Cardiac muscle cell (in vitro differentiated cells and primary cell): ENCODE data around the gene RAB40A. TPM values are rescaled to one million over a fixed set of nuclear protein-coding genes. Genes with fewer than 3 reads are reported as not detected.

Source experiments
- DNase-seq, 2 donors: peaks; one replicate each; pipeline versions ENCODE4 v3.0.0 to v3.0.0-alpha.2; 2010 to 2017; ENCODE audit warnings: low read depth in 1 of 2, low spot score in 1 of 2
- H3K27ac ChIP-seq: fragments of 200-600 bp; sonication (generic); 2 replicates; pipeline ENCODE4 v1.5.1; 2016
- H3K27me3 ChIP-seq: fragments of 200-600 bp; sonication (generic); 2 replicates; pipeline ENCODE4 v1.6.0; 2016; ENCODE audit warnings: control low read depth
- H3K36me3 ChIP-seq: fragments of 200-600 bp; sonication (generic); 2 replicates; pipeline ENCODE4 v1.5.1; 2016; ENCODE audit warnings: control low read depth
- H3K4me1 ChIP-seq: fragments of 200-600 bp; sonication (generic); 2 replicates; pipeline ENCODE4 v1.8.1; 2017; ENCODE audit warnings: low read depth, mild to moderate bottlenecking, mixed run types
- H3K4me3 ChIP-seq: fragments of 200-600 bp; sonication (generic); 2 replicates; pipeline ENCODE4 v1.5.1; 2016; ENCODE audit warnings: mild to moderate bottlenecking
- H3K9me3 ChIP-seq: fragments of 200-600 bp; sonication (generic); 2 replicates; pipeline ENCODE4 v1.5.1; 2017; ENCODE audit warnings: low read depth, mild to moderate bottlenecking, control low read depth
- CTCF ChIP-seq: IDR thresholded peaks from 2 replicates; pipeline ENCODE4 v1.5.1; 2012; ENCODE audit warnings: low read depth, mild to moderate bottlenecking, low read length
- polyA plus RNA-seq: library from polyadenylated mRNA; unstranded; fragments of >200 nt; fragmentation: Nextera tagmentation; extraction: Ambion mirVana; gene quantifications from 2 replicates; pipeline ENCODE4 v1.2.1, GENCODE V29; 2016
- total RNA-seq: library from RNA; depleted of rRNA; stranded (reverse); fragments of >200 nt; gene quantifications from 2 replicates; pipeline ENCODE4 v1.2.3, GENCODE V29; 2016

The RAB40A gene
- total and polyA plus RNA-seq, 2 experiments from 2014 or later, result 2.4 to 2.9 TPM

- peak in 1 of 2 donors; percentile 84 for DNase-seq
- Histone ChIP-seq H3K4me3 (no peak overlapping the region), H3K36me3 (no peaks in the 10 kb centered on the region), H3K4me1 (no peaks in the 10 kb centered on the region), H3K27ac (no peak overlapping the region), H3K9me3 (no peaks in the 10 kb centered on the region), H3K27me3 (no peaks in the 10 kb centered on the region)
- TF ChIP-seq CTCF, result no peak
Observed at GRCh38 chrX:103536071-103536470, 16.8 kb upstream of the RAB40A start.

- TF ChIP-seq CTCF, result no peak
- Histone ChIP-seq H3K27me3 (no peaks in the 10 kb centered on the region), H3K36me3 (no peaks in the 10 kb centered on the region), H3K4me3 (no peak overlapping the region), H3K27ac (no peak overlapping the region), H3K4me1 (no peaks in the 10 kb centered on the region), H3K9me3 (no peaks in the 10 kb centered on the region)
- DNase-seq, result no peak
Observed at GRCh38 chrX:103535206-103535605, 15.9 kb upstream of the RAB40A start.

- Histone ChIP-seq H3K36me3 (no peaks in the 10 kb centered on the region), H3K4me3 (peak overlapping the region; percentile 27), H3K4me1 (no peaks in the 10 kb centered on the region), H3K9me3 (no peaks in the 10 kb centered on the region), H3K27ac (no peak overlapping the region), H3K27me3 (no peaks in the 10 kb centered on the region)
- peak; percentile 68 for TF ChIP-seq CTCF
- peak; percentile 81 to 84 for DNase-seq
Observed at GRCh38 chrX:103533511-103534216, 14.4 kb upstream of the RAB40A start.

GRCh38 chrX:103531002-103531401 lies 11.7 kb upstream of the RAB40A start:
- DNase-seq, result peak in 1 of 2 donors; percentile 82
- Histone ChIP-seq H3K9me3 (no peaks in the 10 kb centered on the region), H3K27me3 (no peaks in the 10 kb centered on the region), H3K4me3 (no peak overlapping the region), H3K4me1 (no peaks in the 10 kb centered on the region), H3K36me3 (no peaks in the 10 kb centered on the region), H3K27ac (no peak overlapping the region)
- no peak for TF ChIP-seq CTCF

- TF ChIP-seq CTCF, result no peak
- H3K27me3 ChIP-seq, result no peaks in the 10 kb centered on the region
- H3K4me1 ChIP-seq, result no peaks in the 10 kb centered on the region
- H3K4me3 ChIP-seq, result no peak overlapping the region
- no peak overlapping the region for H3K27ac ChIP-seq
- no peaks in the 10 kb centered on the region for H3K9me3 ChIP-seq
- H3K36me3 ChIP-seq, result no peaks in the 10 kb centered on the region
- DNase-seq, result no peak
Observed at GRCh38 chrX:103530545-103530944, 11.3 kb upstream of the RAB40A start.
